ENCODE results near the gene DUOX1.

Gene DUOX1

GRCh38 chr15:45203182-45203581 is 73.4 kb downstream of the DUOX1 start:
- Histone ChIP-seq H3K79me2 (ENCODE audit: insufficient read depth, low read length) (no peaks in the 10 kb centered on the region), H3K4me3 (ENCODE audit: low read length, poor library complexity, severe bottlenecking) (no peak overlapping the region), H2AFZ (ENCODE audit: low read length) (no peak overlapping the region), H3K27me3 (ENCODE audit: insufficient read depth, low read length, poor library complexity, severe bottlenecking) (no peaks in the 10 kb centered on the region), H3F3A (ENCODE audit: low read depth) (no peaks in the 10 kb centered on the region), H3K36me3 (ENCODE audit: insufficient read depth, low read length) (no peaks in the 10 kb centered on the region), H3K9me3 (ENCODE audit: insufficient read depth, low read depth, low read length) (no peaks in the 10 kb centered on the region), H3K4me2 (ENCODE audit: low read depth, low read length, poor library complexity, severe bottlenecking) (no peak overlapping the region), H3K4me1 (ENCODE audit: insufficient read depth, low read length, poor library complexity, severe bottlenecking) (peaks cover 14% of the 10 kb centered on the region), H4K20me1 (ENCODE audit: insufficient read depth, low read length, poor library complexity, severe bottlenecking) (no peaks in the 10 kb centered on the region), H3K9ac (ENCODE audit: low read depth, low read length, poor library complexity, severe bottlenecking) (no peak overlapping the region), H3K9me2 (replicated peaks; ENCODE audit: low read depth, low read length) (no peaks in the 10 kb centered on the region)
- TF ChIP-seq EZH2phosphoT487 (IDR thresholded peaks at IDR 0.05; ENCODE audit: borderline replicate concordance): no peak
- no peak for TF ChIP-seq CTCF (conservative IDR thresholded peaks at IDR 0.05; ENCODE audit: low read length)

- H3K9ac ChIP-seq (ENCODE audit: low read depth, low read length, poor library complexity, severe bottlenecking): peak overlapping the region; percentile 23
- peaks cover 14% of the 10 kb centered on the region for H3K4me1 ChIP-seq (ENCODE audit: insufficient read depth, low read length, poor library complexity, severe bottlenecking)
- H3K79me2 ChIP-seq (ENCODE audit: insufficient read depth, low read length): no peaks in the 10 kb centered on the region
- H3K27me3 ChIP-seq (ENCODE audit: insufficient read depth, low read length, poor library complexity, severe bottlenecking): no peaks in the 10 kb centered on the region
- H3K4me2 ChIP-seq (ENCODE audit: low read depth, low read length, poor library complexity, severe bottlenecking): peak overlapping the region; percentile 50
- H3K4me3 ChIP-seq (ENCODE audit: low read length, poor library complexity, severe bottlenecking): no peak overlapping the region
- peak overlapping the region; percentile 78 for H2AFZ ChIP-seq (ENCODE audit: low read length)
- TF ChIP-seq CTCF (conservative IDR thresholded peaks at IDR 0.05; ENCODE audit: low read length) (peak; percentile 96), EZH2phosphoT487 (IDR thresholded peaks at IDR 0.05; ENCODE audit: borderline replicate concordance) (no peak)
- no peaks in the 10 kb centered on the region for H3K36me3 ChIP-seq (ENCODE audit: insufficient read depth, low read length)
- no peaks in the 10 kb centered on the region for H4K20me1 ChIP-seq (ENCODE audit: insufficient read depth, low read length, poor library complexity, severe bottlenecking)
- H3K9me2 ChIP-seq (replicated peaks; ENCODE audit: low read depth, low read length): no peaks in the 10 kb centered on the region
- H3F3A ChIP-seq (ENCODE audit: low read depth): no peaks in the 10 kb centered on the region
- no peaks in the 10 kb centered on the region for H3K9me3 ChIP-seq (ENCODE audit: insufficient read depth, low read depth, low read length)
Measured at GRCh38 chr15:45205192-45205591, 75.4 kb downstream of the DUOX1 start.

- no peaks in the 10 kb centered on the region for H3K9me3 ChIP-seq (ENCODE audit: insufficient read depth, low read depth, low read length)
- TF ChIP-seq CTCF (conservative IDR thresholded peaks at IDR 0.05; ENCODE audit: low read length) (no peak), EZH2phosphoT487 (IDR thresholded peaks at IDR 0.05; ENCODE audit: borderline replicate concordance) (no peak)
- no peaks in the 10 kb centered on the region for H3K36me3 ChIP-seq (ENCODE audit: insufficient read depth, low read length)
- H3F3A ChIP-seq (ENCODE audit: low read depth): no peaks in the 10 kb centered on the region
- H3K9me2 ChIP-seq (replicated peaks; ENCODE audit: low read depth, low read length): no peaks in the 10 kb centered on the region
- no peaks in the 10 kb centered on the region for H3K4me1 ChIP-seq (ENCODE audit: insufficient read depth, low read length, poor library complexity, severe bottlenecking)
- no peak overlapping the region for H3K9ac ChIP-seq (ENCODE audit: low read depth, low read length, poor library complexity, severe bottlenecking)
- H3K79me2 ChIP-seq (ENCODE audit: insufficient read depth, low read length): no peaks in the 10 kb centered on the region
- H3K4me3 ChIP-seq (ENCODE audit: low read length, poor library complexity, severe bottlenecking): no peak overlapping the region
- no peaks in the 10 kb centered on the region for H4K20me1 ChIP-seq (ENCODE audit: insufficient read depth, low read length, poor library complexity, severe bottlenecking)
- no peak overlapping the region for H2AFZ ChIP-seq (ENCODE audit: low read length)
- H3K27me3 ChIP-seq (ENCODE audit: insufficient read depth, low read length, poor library complexity, severe bottlenecking): no peaks in the 10 kb centered on the region
- no peak overlapping the region for H3K4me2 ChIP-seq (ENCODE audit: low read depth, low read length, poor library complexity, severe bottlenecking)
Measured at GRCh38 chr15:45212493-45212892, 82.7 kb downstream of the DUOX1 start.
